Endothelial cell of umbilical vein (primary cell): ENCODE measurements around the gene KIRREL1. TPM values are rescaled to one million over a fixed set of nuclear protein-coding genes. Genes with fewer than 3 reads are reported as not detected.

Source experiments
- BruUV-seq: library from RNA; stranded (reverse); fragments of 400-500 nt; replicated peaks from 2 replicates; lab custom pipeline; 2021; lab: Mats Ljungman, UMichigan
- CTCF ChIA-PET: fragments of 300-600, 350-600 bp; sonication (Branson Sonifier 250); formaldehyde crosslinking; loops from one replicate; lab custom pipeline; 2021; ENCODE audit warnings: antibody characterized with exemption, inconsistent platforms; lab: Charles Lee
- POLR2A ChIA-PET: fragments of 300-600, 350-600 bp; sonication (Branson Sonifier 250); formaldehyde crosslinking; loops from one replicate; lab custom pipeline; 2021; ENCODE audit warnings: antibody characterized with exemption, inconsistent platforms; lab: Charles Lee
- DNase-seq: peaks from one replicate; pipeline ENCODE4 v3.0.0-alpha.2; 2011; ENCODE audit warnings: low read depth, low spot score
- FAIRE-seq: peaks from 2 replicates; lab custom pipeline; 2011; peaks lifted over from hg19 to GRCh38; lab: Jason Lieb, UNC
- H2AFZ ChIP-seq: 2 replicates; pipeline ENCODE4 v1.6.0; 2012; ENCODE audit warnings: low read depth, low read length, control low read depth, inconsistent platforms
- H3K27ac ChIP-seq: 2 replicates; pipeline ENCODE4 v1.5.1; 2011; ENCODE audit warnings: low read depth, mild to moderate bottlenecking, control low read depth, low read length, moderate library complexity; ENCODE audit not compliant: insufficient read depth
- H3K27me3 ChIP-seq, 2 experiments: 2 replicates each; pipeline versions ENCODE4 v1.6.0 to v1.6.1; 2011; ENCODE audit warnings: low read length in 2 of 2, mixed read lengths in 1 of 2; ENCODE audit not compliant: control insufficient read depth in 2 of 2, insufficient read depth in 2 of 2
- H3K36me3 ChIP-seq, 2 experiments: 2 replicates in 1 of 2; 3 replicates in 1 of 2; pipeline ENCODE4 v1.5.1; 2011; ENCODE audit warnings: low read length in 2 of 2, mild to moderate bottlenecking in 1 of 2, moderate library complexity in 1 of 2; ENCODE audit not compliant: control insufficient read depth in 2 of 2, insufficient read depth in 2 of 2; ENCODE audit errors: extremely low read depth in 1 of 2
- H3K4me1 ChIP-seq: 3 replicates; pipeline ENCODE4 v1.5.1; 2011; ENCODE audit warnings: mild to moderate bottlenecking, low read length; ENCODE audit not compliant: control insufficient read depth, insufficient read depth; ENCODE audit errors: extremely low read depth
- H3K4me2 ChIP-seq: 2 replicates; pipeline ENCODE4 v1.6.1; 2011; ENCODE audit warnings: low read length, control low read depth, mixed read lengths; ENCODE audit not compliant: insufficient read depth
- H3K4me3 ChIP-seq, 3 experiments: fragments of 200-600 bp in 1 of 3; sonication (generic), shearing (Covaris generic) in 1 of 3; replicated peaks in 1 of 3; 2 replicates each; pipeline ENCODE4 v1.5.1; 2011 to 2016; ENCODE audit warnings: control low read depth in 3 of 3, low read length in 3 of 3, mild to moderate bottlenecking in 2 of 3, inconsistent platforms in 1 of 3, low read depth in 1 of 3, moderate library complexity in 1 of 3; ENCODE audit not compliant: insufficient read depth in 1 of 3
- H3K79me2 ChIP-seq: 2 replicates; pipeline ENCODE4 v1.6.0; 2012; ENCODE audit warnings: low read length, inconsistent platforms; ENCODE audit not compliant: control insufficient read depth, insufficient read depth
- H3K9ac ChIP-seq: replicated peaks from 2 replicates; pipeline ENCODE3; 2011; ENCODE audit warnings: low read length, control low read depth; ENCODE audit not compliant: insufficient read depth; ENCODE audit errors: extremely low read depth
- H3K9me1 ChIP-seq: replicated peaks from 3 replicates; pipeline ENCODE4 v1.6.0; 2011; ENCODE audit warnings: mild to moderate bottlenecking, low read length; ENCODE audit not compliant: control insufficient read depth, insufficient read depth; ENCODE audit errors: extremely low read depth
- H3K9me3 ChIP-seq: replicated peaks from 2 replicates; pipeline ENCODE4 v1.5.1; 2012; ENCODE audit warnings: low read length, inconsistent platforms; ENCODE audit not compliant: control insufficient read depth, insufficient read depth
- H4K20me1 ChIP-seq: replicated peaks from 2 replicates; pipeline ENCODE3; 2011; ENCODE audit warnings: mild to moderate bottlenecking, low read length; ENCODE audit not compliant: control insufficient read depth, insufficient read depth; ENCODE audit errors: extremely low read depth
- CTCF ChIP-seq, 2 donors: IDR thresholded peaks; 1 replicate in 1 of 2; 2 replicates in 1 of 2; pipeline ENCODE4 v1.5.1; 2011; ENCODE audit warnings: low read length in 2 of 2, mild to moderate bottlenecking in 2 of 2, moderate library complexity in 2 of 2, control low read depth in 1 of 2, inconsistent platforms in 1 of 2, low read depth in 1 of 2; ENCODE audit not compliant: insufficient read depth in 1 of 2; ENCODE audit errors: extremely low read depth in 1 of 2
- EZH2 ChIP-seq: IDR thresholded peaks from 2 replicates; pipeline ENCODE4 v1.6.1; 2012; ENCODE audit warnings: borderline replicate concordance, low read depth, mild to moderate bottlenecking, moderate library complexity, low read length, inconsistent platforms; ENCODE audit not compliant: severe bottlenecking
- FOS ChIP-seq: IDR thresholded peaks from 2 replicates; pipeline ENCODE4 v1.6.1; 2011; ENCODE audit warnings: mild to moderate bottlenecking, low read length, moderate library complexity, borderline replicate concordance; ENCODE audit not compliant: insufficient read depth
- GATA2 ChIP-seq: IDR thresholded peaks from 2 replicates; pipeline ENCODE4 v1.7.0; 2011; ENCODE audit warnings: low read depth, mild to moderate bottlenecking, moderate library complexity, mixed read lengths, low read length; ENCODE audit not compliant: insufficient read length, insufficient read depth
- JUN ChIP-seq: IDR thresholded peaks from 2 replicates; pipeline ENCODE4 v1.6.1; 2011; ENCODE audit warnings: borderline replicate concordance, low read depth; ENCODE audit not compliant: insufficient read length, insufficient read depth
- MAX ChIP-seq: IDR thresholded peaks from 2 replicates; pipeline ENCODE4 v1.6.1; 2011; ENCODE audit not compliant: insufficient read depth, insufficient read length
- MYC ChIP-seq: IDR thresholded peaks from one replicate; pipeline ENCODE4 v1.6.1; 2011; ENCODE audit warnings: mild to moderate bottlenecking, low read depth, low read length
- POLR2A ChIP-seq: IDR thresholded peaks from 2 replicates; pipeline ENCODE4 v1.6.1; 2012; ENCODE audit warnings: low read depth, mild to moderate bottlenecking, control low read depth, low read length
- POLR2AphosphoS5 ChIP-seq: IDR thresholded peaks from 2 replicates; pipeline ENCODE4 v1.6.1; 2012; ENCODE audit warnings: low read depth, mild to moderate bottlenecking, control low read depth, low read length, moderate library complexity; ENCODE audit not compliant: insufficient read depth
- dilution Hi-C: fragments of 300-500 bp; cut with MboI; formaldehyde crosslinking; loops from one replicate; pipeline ENCODE4 v1.15.0; 2019; ENCODE audit warnings: low sequenced_read_pairs; ENCODE audit not compliant: extremely low pct_ligation_motif_present
- intact Hi-C: fragments of 100-400 bp; cut with micrococcal nuclease; formaldehyde crosslinking; loops from one replicate; pipeline ENCODE4 v1.10.0; 2022
- polyA plus RNA-seq, 4 experiments: library from polyadenylated mRNA; depleted of rRNA in 3 of 4; stranded (reverse) in 3 of 4; unstranded in 1 of 4; fragments of >200 nt; gene quantifications; 2 replicates each; pipeline versions ENCODE4 v1.2.1 to v1.2.3, GENCODE V29; 2011 to 2012; ENCODE audit warnings: missing spikeins in 1 of 4
- total RNA-seq: library from RNA; stranded (reverse); gene quantifications from 2 replicates; pipeline ENCODE4 v1.2.3, GENCODE V29; 2021

Gene KIRREL1
- total and polyA plus RNA-seq, 2 donors (not counting 3 experiments of a cell fraction or from before 2014, with no cell fraction given) = 35.6 to 57.6 TPM

- Histone ChIP-seq H3K79me2 (no peaks in the 10 kb centered on the region), H3K9me3 (no peaks in the 10 kb centered on the region), H3K4me2 (no peak overlapping the region), H2AFZ (no peak overlapping the region), H3K9me1 (no peaks in the 10 kb centered on the region), H3K27ac (no peak overlapping the region), H3K36me3 (peaks cover 0 to 4% of the 10 kb centered on the region in 2 experiments), H3K4me1 (peaks cover 2% of the 10 kb centered on the region), H3K27me3 (no peaks in the 10 kb centered on the region), H3K9ac (no peak overlapping the region), H4K20me1 (no peaks in the 10 kb centered on the region), H3K4me3 (no peak overlapping the region)
- dilution Hi-C loops (no loop called here), intact Hi-C loops (no loop called here)
- ChIA-PET POLR2A (no interaction called here), CTCF (interaction anchor here (1.0 kb wide), 1 partner anchor 22 kb away, joined by 3 read pairs; no protein-coding TSS in a partner anchor)
- no peak for TF ChIP-seq POLR2AphosphoS5
- no peak for TF ChIP-seq POLR2A
- TF ChIP-seq FOS = no peak
- no peak for TF ChIP-seq MAX
- no peak for TF ChIP-seq GATA2
- no peak for TF ChIP-seq MYC
- TF ChIP-seq CTCF (IDR thresholded peaks at IDR 0.05; ENCODE audit: extremely low read depth in 1 of 2, insufficient read depth in 1 of 2, low read depth in 1 of 2, low read length in 2 of 2) = no peak
- no peak for TF ChIP-seq EZH2
- no peak for TF ChIP-seq JUN
- BruUV-seq = no TSS peak
- DNase-seq = no peak
- no peak for FAIRE-seq
Observed at GRCh38 chr1:158062174-158062573, 68.7 kb downstream of the KIRREL1 start.
